Uterus (tissue), 2 donors: ENCODE data around the gene PLCL2.

Experiments
- POLR2A ChIP-seq, 2 donors: fragments of 450-650 bp; IDR thresholded peaks; one replicate each; pipeline ENCODE4 v1.6.1; 2016; ENCODE audit warnings: antibody characterized with exemption in 2 of 2, mild to moderate bottlenecking in 1 of 2, moderate library complexity in 1 of 2
- TF ChIP-seq, protein P1 (sequence below), 4 experiments: fragments of 200-600 bp in 2 of 4; fragments of 450-650 bp in 2 of 4; sonication (generic) in 2 of 4; IDR thresholded peaks; one replicate each; pipeline ENCODE4 v1.5.1; 2016 to 2019; ENCODE audit warnings: antibody characterized with exemption in 4 of 4, mild to moderate bottlenecking in 2 of 4, moderate library complexity in 1 of 4

DNA sequence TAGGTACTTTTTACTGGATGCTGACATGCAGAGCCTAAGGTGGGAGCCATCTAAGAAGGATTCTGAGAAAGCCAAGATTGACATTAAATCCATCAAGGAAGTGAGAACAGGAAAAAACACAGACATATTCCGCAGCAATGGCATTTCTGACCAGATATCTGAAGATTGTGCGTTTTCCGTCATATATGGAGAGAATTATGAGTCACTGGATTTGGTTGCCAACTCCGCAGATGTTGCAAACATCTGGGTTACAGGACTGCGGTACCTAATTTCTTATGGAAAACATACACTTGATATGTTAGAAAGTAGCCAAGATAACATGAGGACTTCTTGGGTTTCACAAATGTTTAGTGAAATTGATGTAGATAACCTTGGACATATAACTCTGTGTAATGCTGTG, 125.1 kb downstream of the PLCL2 start:
- TF ChIP-seq, protein P1, sequence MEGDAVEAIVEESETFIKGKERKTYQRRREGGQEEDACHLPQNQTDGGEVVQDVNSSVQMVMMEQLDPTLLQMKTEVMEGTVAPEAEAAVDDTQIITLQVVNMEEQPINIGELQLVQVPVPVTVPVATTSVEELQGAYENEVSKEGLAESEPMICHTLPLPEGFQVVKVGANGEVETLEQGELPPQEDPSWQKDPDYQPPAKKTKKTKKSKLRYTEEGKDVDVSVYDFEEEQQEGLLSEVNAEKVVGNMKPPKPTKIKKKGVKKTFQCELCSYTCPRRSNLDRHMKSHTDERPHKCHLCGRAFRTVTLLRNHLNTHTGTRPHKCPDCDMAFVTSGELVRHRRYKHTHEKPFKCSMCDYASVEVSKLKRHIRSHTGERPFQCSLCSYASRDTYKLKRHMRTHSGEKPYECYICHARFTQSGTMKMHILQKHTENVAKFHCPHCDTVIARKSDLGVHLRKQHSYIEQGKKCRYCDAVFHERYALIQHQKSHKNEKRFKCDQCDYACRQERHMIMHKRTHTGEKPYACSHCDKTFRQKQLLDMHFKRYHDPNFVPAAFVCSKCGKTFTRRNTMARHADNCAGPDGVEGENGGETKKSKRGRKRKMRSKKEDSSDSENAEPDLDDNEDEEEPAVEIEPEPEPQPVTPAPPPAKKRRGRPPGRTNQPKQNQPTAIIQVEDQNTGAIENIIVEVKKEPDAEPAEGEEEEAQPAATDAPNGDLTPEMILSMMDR (IDR thresholded peaks at IDR 0.05): no peak
- TF ChIP-seq POLR2A (IDR thresholded peaks at IDR 0.05): no peak
